Endometrium (tissue), 2 donors: Measurements from ENCODE around the gene LRMDA.

ENCODE experiments used
- FAIRE-seq: peaks from 2 replicates; lab custom pipeline; 2012; peaks lifted over from hg19 to GRCh38; lab: Jason Lieb, UNC
- donor health status: control.
- donor health status: control.

Gene LRMDA

DNA sequence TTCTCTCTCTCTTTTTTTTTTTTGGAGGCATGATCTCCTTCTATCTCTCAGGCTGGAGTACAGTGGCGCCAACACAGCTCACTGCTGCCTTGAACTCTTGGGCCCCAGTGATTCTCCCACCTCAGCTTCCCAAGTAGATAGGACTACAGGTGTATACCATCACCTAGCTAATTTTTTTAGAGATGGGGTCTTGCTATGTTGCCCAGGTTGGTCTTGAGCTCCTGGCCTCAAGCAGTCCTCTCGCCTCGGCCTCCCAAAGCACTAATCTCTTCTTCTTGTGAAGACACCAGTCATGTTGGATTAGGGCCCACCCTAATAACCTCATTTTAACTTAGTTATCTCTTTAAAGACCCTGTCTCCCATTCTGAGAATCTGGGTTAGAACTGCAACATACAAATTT lies 45.6 kb downstream of the LRMDA start:
- no peak for FAIRE-seq

DNA sequence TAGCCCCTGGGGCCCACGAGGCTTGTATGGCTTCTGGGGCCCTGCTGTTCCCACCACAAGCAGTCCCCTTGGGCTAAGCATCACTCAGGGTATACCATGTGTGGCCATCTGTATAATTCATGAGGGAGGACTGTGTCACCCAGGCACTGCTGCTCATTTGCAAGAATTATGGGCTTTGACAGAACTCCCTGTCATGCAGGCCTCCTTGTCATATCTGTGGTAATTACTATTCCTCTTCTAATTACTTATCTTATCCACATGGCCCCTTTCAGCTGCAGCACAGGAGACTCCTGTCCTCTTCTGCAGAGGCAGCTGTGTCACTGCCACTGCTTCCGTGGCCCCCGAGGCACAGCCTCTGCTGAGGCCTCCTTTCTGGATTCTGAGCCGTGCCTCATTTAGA lies 46.3 kb downstream of the LRMDA start:
- FAIRE-seq: no peak

DNA sequence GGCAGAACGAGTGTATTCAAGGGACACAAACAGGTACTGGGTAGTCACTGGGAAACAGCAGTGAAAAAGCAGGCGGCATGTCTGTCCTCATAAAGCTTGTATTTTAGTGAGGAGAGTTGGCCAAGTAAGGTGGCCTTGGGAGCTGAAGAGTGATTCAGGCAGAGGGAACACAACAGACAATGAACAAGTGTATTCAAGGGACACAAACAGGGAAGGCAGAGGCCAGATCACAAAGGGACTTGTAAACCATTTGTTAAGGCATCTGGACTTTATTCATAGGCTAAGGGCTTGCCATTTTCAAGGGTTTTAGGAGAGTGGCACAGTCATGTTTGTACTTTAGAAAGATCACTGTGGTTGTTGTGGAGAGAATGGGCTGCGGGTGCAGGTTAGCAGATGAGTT lies 49.0 kb downstream of the LRMDA start:
- no peak for FAIRE-seq

- no peak for FAIRE-seq
These were observed 51.8 kb downstream of the LRMDA start for GRCh38 chr10:75483188-75483587.

GRCh38 chr10:75484717-75485116 lies 53.3 kb downstream of the LRMDA start:
- FAIRE-seq: no peak

- no peak for FAIRE-seq
These were observed 55.2 kb downstream of the LRMDA start for GRCh38 chr10:75486591-75486990.

DNA sequence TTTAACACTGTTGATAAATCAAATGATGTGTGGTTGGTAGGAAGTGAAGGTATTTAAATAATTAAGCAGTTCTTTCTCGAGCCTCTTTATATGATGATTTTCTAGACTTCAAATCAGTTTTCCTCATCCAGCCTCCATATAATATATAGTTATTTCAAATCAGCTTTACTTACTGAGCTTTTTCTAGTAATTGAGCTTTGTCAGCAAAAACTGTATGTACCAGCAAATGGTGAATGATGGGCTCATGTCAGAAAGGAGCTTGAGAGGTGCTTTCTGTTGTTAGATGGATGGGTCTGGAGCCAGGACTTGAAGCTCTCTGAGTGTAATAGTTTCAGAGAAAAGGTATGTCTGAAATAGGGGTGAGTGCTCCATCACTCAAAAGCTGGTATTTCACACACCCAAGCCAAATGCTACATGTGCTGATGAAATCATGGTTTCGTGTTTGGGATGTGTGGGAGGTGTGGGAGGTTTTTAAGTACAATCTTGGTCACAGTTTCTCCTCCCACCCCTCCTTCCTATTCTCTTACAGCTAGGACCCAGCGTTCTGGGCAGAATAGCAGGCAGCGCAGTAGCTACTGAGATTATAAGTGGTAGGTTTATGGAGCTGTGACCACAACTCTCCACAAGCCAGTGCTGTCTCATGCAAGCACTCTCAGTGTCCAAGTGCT lies 55.8 kb downstream of the LRMDA start:
- FAIRE-seq: no peak

- FAIRE-seq: no peak
These were observed 56.3 kb downstream of the LRMDA start for GRCh38 chr10:75487755-75488125.

DNA sequence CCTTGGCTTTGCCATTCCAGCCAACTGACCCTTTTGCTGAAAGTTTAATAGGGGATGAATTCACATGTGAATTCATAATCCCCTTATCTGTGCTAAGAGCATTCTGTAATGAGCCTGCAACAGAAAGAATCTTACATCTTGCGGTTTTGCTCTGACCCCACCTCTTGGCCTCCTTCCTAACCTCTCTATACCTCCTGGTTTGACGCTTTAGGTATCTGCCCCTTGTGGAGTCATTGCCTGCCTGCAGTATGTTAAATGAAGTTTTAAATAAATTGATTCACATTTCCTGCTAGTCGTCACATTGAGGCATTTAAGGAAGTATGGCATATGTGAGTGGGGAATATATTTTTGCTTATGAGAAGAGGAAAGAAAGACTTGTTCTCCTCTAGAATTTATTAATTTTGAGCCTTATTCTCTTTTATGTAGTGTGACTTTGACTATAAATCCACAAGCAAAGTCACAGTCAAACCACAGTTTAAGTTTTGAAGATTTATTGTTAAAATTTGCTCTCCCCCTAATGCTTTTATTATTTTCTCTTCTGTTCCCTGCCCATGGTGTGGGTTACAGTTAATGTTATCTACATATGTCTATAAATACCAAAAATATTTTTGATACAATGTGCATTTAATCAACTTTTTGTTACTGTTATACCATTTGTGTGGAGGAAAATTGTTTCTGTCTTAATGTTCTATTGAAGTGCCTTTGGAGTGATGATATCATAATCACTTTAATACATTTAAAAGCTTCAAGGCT lies 60.9 kb downstream of the LRMDA start:
- no peak for FAIRE-seq

- FAIRE-seq: no peak
These were observed 62.0 kb downstream of the LRMDA start for GRCh38 chr10:75493464-75493863.

GRCh38 chr10:75495434-75496190 lies 64.2 kb downstream of the LRMDA start:
- FAIRE-seq: no peak

GRCh38 chr10:75496191-75496567 lies 64.8 kb downstream of the LRMDA start:
- FAIRE-seq: no peak

- FAIRE-seq: no peak
These were observed 66.8 kb downstream of the LRMDA start for GRCh38 chr10:75497997-75498883.

DNA sequence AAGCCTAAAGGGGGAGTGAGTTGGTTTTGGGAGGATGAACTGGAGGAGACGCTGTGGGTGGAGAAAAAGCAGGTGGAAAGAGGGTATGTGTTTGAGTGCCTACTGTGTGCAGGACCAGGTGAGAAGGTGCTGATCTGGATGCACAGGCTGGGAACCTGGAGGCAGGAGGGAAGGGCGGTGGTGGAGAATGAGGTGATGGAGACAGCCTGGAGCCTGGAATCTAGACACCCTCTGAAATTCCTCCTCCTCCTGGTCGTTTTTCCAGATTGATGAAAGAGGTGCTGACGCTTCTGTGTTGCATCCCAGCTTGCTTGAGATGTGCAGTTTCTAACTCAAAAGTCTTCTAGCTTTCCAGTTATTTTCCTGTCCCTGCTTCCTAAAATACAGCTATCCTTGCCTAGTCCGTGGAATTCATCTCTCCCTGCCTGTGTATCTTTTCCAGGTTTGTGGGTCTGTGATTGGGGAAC lies 67.5 kb downstream of the LRMDA start:
- FAIRE-seq: no peak

- no peak for FAIRE-seq
These were observed 68.2 kb downstream of the LRMDA start for GRCh38 chr10:75499556-75500160.

DNA sequence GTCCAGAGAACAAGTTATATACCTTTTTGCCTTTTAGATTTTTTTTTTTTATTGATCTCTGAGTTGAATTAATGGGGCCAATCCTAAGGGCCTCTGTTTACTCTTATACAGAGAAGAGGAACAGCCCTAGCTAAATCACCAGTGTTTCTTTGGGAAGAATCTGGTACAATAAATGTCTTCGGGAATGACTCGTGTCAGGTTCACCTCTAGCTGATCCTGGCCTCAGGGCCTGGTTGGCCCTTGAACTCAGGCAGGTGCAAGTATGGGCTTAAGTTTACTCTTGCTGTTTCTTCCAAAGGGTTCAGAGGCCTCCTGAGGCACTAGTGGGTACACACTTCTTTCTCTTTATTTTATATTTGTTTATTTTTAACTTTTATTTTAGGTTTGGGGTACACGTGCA lies 71.0 kb downstream of the LRMDA start:
- no peak for FAIRE-seq

DNA sequence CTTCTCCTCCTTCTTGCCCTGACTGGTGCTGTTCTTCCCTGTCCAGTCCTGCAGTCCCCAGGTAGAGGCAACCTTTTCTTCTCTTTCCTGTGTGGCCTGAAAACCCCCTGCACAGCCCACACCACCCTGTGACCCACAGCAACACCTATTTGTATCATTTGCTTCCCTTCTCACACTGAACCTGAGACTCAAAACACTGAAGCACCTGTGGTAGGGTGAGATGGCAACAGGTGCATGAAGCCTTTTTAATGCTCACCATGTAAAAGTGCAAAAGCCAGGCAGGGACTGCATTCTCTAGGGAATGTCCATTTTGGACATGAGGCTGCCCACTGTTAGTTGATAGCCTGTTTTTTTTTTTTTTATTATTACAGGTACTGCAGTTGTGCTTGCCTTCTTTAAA lies 71.4 kb downstream of the LRMDA start:
- no peak for FAIRE-seq

- FAIRE-seq: no peak
These were observed 73.9 kb downstream of the LRMDA start for GRCh38 chr10:75505293-75505692.

GRCh38 chr10:75505840-75506506 lies 74.5 kb downstream of the LRMDA start:
- no peak for FAIRE-seq

DNA sequence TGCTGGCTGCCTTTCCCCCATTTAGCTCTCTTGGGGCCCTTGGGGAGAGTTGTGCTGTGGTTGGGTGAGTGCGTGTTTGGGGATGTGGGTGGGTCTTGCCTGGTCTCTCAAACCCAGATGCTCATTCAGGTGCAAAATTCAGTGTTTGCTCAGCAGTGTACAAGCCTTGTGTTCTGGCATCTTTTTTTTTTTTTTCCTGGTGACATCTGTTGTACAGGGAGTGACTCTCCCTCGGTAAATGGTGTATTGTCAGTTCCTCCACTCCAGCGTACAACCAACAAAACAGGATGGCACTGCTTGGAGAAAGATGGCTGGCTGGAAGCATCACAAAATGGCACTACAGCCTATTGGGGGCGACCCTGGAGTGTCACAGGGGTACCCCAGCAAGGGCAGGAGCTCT lies 75.5 kb downstream of the LRMDA start:
- no peak for FAIRE-seq

GRCh38 chr10:75507469-75507868 lies 76.0 kb downstream of the LRMDA start:
- no peak for FAIRE-seq
